Measurements from ENCODE around the gene C17orf107. TPM values are rescaled to one million over a fixed set of nuclear protein-coding genes. Genes with fewer than 3 reads are reported as not detected.
"Not testable (repeated sequence)": the region's sequence is repeated elsewhere in the genome, so short reads cannot be mapped to it uniquely, and the experiment has no call there.

Gene C17orf107
- total RNA-seq, 1 donor from 2014 or later: 2.7 TPM

GRCh38 chr17:4854111-4854681 lies 45.1 kb upstream of the C17orf107 start:
- Histone ChIP-seq H3K4me3 (no peak overlapping the region), H3K27ac (peak overlapping the region; percentile 48), H3K9me3 (no peaks in the 10 kb centered on the region), H3K4me1 (peaks cover 51% of the 10 kb centered on the region), H3K36me3 (no peaks in the 10 kb centered on the region), H3K27me3 (no peaks in the 10 kb centered on the region)
- DNase-seq (no peak), ATAC-seq (no peak)
- intact Hi-C loops (cut with DNase I): no loop called here
- TF ChIP-seq CTCF (IDR thresholded peaks at IDR 0.05): no peak

GRCh38 chr17:4856271-4856936 lies 42.9 kb upstream of the C17orf107 start:
- H3K27me3 ChIP-seq: no peaks in the 10 kb centered on the region
- intact Hi-C loops (cut with DNase I): no loop called here
- no peaks in the 10 kb centered on the region for H3K36me3 ChIP-seq
- H3K27ac ChIP-seq: peak overlapping the region; percentile 36
- ATAC-seq: no peak
- no peak overlapping the region for H3K4me3 ChIP-seq
- DNase-seq: no peak
- H3K9me3 ChIP-seq: no peaks in the 10 kb centered on the region
- no peak for TF ChIP-seq CTCF (IDR thresholded peaks at IDR 0.05)
- H3K4me1 ChIP-seq: peaks cover 36% of the 10 kb centered on the region

- no peak overlapping the region for H3K4me3 ChIP-seq
- ATAC-seq (no peak), DNase-seq (no peak)
- H3K9me3 ChIP-seq: no peaks in the 10 kb centered on the region
- H3K4me1 ChIP-seq: peaks cover 36% of the 10 kb centered on the region
- intact Hi-C loops (cut with DNase I): no loop called here
- H3K27me3 ChIP-seq: no peaks in the 10 kb centered on the region
- TF ChIP-seq CTCF (IDR thresholded peaks at IDR 0.05): no peak
- peak overlapping the region; percentile 36 for H3K27ac ChIP-seq
- H3K36me3 ChIP-seq: no peaks in the 10 kb centered on the region
These were observed 42.4 kb upstream of the C17orf107 start for GRCh38 chr17:4856937-4857314.

- H3K36me3 ChIP-seq; ATAC-seq; intact Hi-C loops (cut with DNase I); DNase-seq; H3K9me3 ChIP-seq; H3K4me3 ChIP-seq; H3K27me3 ChIP-seq: not testable (repeated sequence)
- Histone ChIP-seq H3K27ac (peak overlapping the region; percentile 38), H3K4me1 (peaks cover 33% of the 10 kb centered on the region)
These were observed 42.0 kb upstream of the C17orf107 start for GRCh38 chr17:4857347-4857746.

- Histone ChIP-seq H3K27ac (peak overlapping the region; percentile 38), H3K9me3 (no peaks in the 10 kb centered on the region), H3K27me3 (no peaks in the 10 kb centered on the region), H3K4me1 (peaks cover 39% of the 10 kb centered on the region), H3K36me3 (no peaks in the 10 kb centered on the region), H3K4me3 (peak overlapping the region; percentile 4)
- ATAC-seq: peak; percentile 62
- no peak for DNase-seq
- intact Hi-C loops (cut with DNase I): no loop called here
- no peak for TF ChIP-seq CTCF (IDR thresholded peaks at IDR 0.05)
These were observed 41.1 kb upstream of the C17orf107 start for GRCh38 chr17:4858068-4858881.

- TF ChIP-seq CTCF (IDR thresholded peaks at IDR 0.05): no peak
- H3K36me3 ChIP-seq: no peaks in the 10 kb centered on the region
- peaks cover 42% of the 10 kb centered on the region for H3K4me1 ChIP-seq
- H3K9me3 ChIP-seq: no peaks in the 10 kb centered on the region
- ATAC-seq (peak; percentile 73), DNase-seq (peak; percentile 73)
- H3K27me3 ChIP-seq: no peaks in the 10 kb centered on the region
- H3K27ac ChIP-seq: peak overlapping the region; percentile 38
- H3K4me3 ChIP-seq: peak overlapping the region; percentile 4
- intact Hi-C loops (cut with DNase I): no loop called here
These were observed 40.5 kb upstream of the C17orf107 start for GRCh38 chr17:4858882-4859260.

Measured in upper lobe of right lung (tissue), 1 donor.